ENCODE data around the gene AGBL1.

DNA sequence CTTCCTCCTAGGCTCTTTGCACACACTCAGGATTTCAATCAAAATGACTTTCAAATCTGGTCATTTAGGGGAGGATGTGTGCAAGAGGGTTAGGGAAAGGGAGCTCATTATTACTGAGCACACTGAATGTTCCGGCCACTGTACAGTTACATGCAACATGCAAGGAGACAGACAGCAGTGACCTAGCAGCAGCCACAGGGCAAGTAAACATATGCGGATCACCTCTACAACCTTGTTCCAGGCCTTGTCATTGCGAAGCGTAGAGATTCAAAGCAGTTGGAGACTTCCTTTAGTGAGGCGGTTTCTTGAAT lies 837.6 kb downstream of the AGBL1 start:
- TF ChIP-seq EZH2 (IDR thresholded peaks at IDR 0.05; ENCODE audit: insufficient read depth, poor library complexity, severe bottlenecking) = no peak
- TF ChIP-seq EZH2phosphoT487 (IDR thresholded peaks at IDR 0.05; ENCODE audit: insufficient read depth, low read depth) = no peak

Measured in GM23248 (cell line).